ENCODE measurements around the gene CNKSR3. TPM values are rescaled to one million over a fixed set of nuclear protein-coding genes. Genes with fewer than 3 reads are reported as not detected.

The CNKSR3 gene
- total RNA-seq, 1 donor from 2014 or later = 2.0 TPM

- no peak overlapping the region for H3K27ac Mint-ChIP-seq (ENCODE audit: unreplicated experiment)
- H3K4me1 Mint-ChIP-seq (ENCODE audit: low read depth, unreplicated experiment) = no peaks in the 10 kb centered on the region
- no peak overlapping the region for H3K4me3 Mint-ChIP-seq (ENCODE audit: unreplicated experiment)
- H3K36me3 Mint-ChIP-seq (ENCODE audit: unreplicated experiment) = no peaks in the 10 kb centered on the region
- H3K27me3 Mint-ChIP-seq (ENCODE audit: unreplicated experiment) = no peaks in the 10 kb centered on the region
- no peak for DNase-seq
- no peak for TF ChIP-seq CTCF (IDR thresholded peaks at IDR 0.05; ENCODE audit: partially characterized antibody, unreplicated experiment)
- peaks cover 2% of the 10 kb centered on the region for H3K9me3 Mint-ChIP-seq (ENCODE audit: unreplicated experiment)
These were observed 139.9 kb downstream of the CNKSR3 start for GRCh38 chr6:154370545-154370944.

- H3K27me3 Mint-ChIP-seq (ENCODE audit: unreplicated experiment) = no peaks in the 10 kb centered on the region
- no peak for DNase-seq
- no peak overlapping the region for H3K27ac Mint-ChIP-seq (ENCODE audit: unreplicated experiment)
- no peak for TF ChIP-seq CTCF (IDR thresholded peaks at IDR 0.05; ENCODE audit: partially characterized antibody, unreplicated experiment)
- peaks cover 2% of the 10 kb centered on the region for H3K9me3 Mint-ChIP-seq (ENCODE audit: unreplicated experiment)
- no peaks in the 10 kb centered on the region for H3K36me3 Mint-ChIP-seq (ENCODE audit: unreplicated experiment)
- H3K4me1 Mint-ChIP-seq (ENCODE audit: low read depth, unreplicated experiment) = no peaks in the 10 kb centered on the region
- no peak overlapping the region for H3K4me3 Mint-ChIP-seq (ENCODE audit: unreplicated experiment)
These were observed 142.4 kb downstream of the CNKSR3 start for GRCh38 chr6:154367839-154368695.

- no peaks in the 10 kb centered on the region for H3K4me1 Mint-ChIP-seq (ENCODE audit: low read depth, unreplicated experiment)
- no peak overlapping the region for H3K4me3 Mint-ChIP-seq (ENCODE audit: unreplicated experiment)
- no peak for TF ChIP-seq CTCF (IDR thresholded peaks at IDR 0.05; ENCODE audit: partially characterized antibody, unreplicated experiment)
- no peak overlapping the region for H3K27ac Mint-ChIP-seq (ENCODE audit: unreplicated experiment)
- no peak for DNase-seq
- no peaks in the 10 kb centered on the region for H3K27me3 Mint-ChIP-seq (ENCODE audit: unreplicated experiment)
- no peaks in the 10 kb centered on the region for H3K9me3 Mint-ChIP-seq (ENCODE audit: unreplicated experiment)
- no peaks in the 10 kb centered on the region for H3K36me3 Mint-ChIP-seq (ENCODE audit: unreplicated experiment)
These were observed 143.1 kb downstream of the CNKSR3 start for GRCh38 chr6:154367336-154367735.

GRCh38 chr6:154363821-154364220 is 146.7 kb downstream of the CNKSR3 start:
- no peak for TF ChIP-seq CTCF (IDR thresholded peaks at IDR 0.05; ENCODE audit: partially characterized antibody, unreplicated experiment)
- DNase-seq = no peak
- Mint-ChIP-seq H3K27ac (ENCODE audit: unreplicated experiment) (no peak overlapping the region), H3K27me3 (ENCODE audit: unreplicated experiment) (no peaks in the 10 kb centered on the region), H3K9me3 (ENCODE audit: unreplicated experiment) (no peaks in the 10 kb centered on the region), H3K4me3 (ENCODE audit: unreplicated experiment) (no peak overlapping the region), H3K36me3 (ENCODE audit: unreplicated experiment) (no peaks in the 10 kb centered on the region), H3K4me1 (ENCODE audit: low read depth, unreplicated experiment) (no peaks in the 10 kb centered on the region)

- DNase-seq = no peak
- Mint-ChIP-seq H3K4me3 (ENCODE audit: unreplicated experiment) (no peak overlapping the region), H3K4me1 (ENCODE audit: low read depth, unreplicated experiment) (no peaks in the 10 kb centered on the region), H3K27me3 (ENCODE audit: unreplicated experiment) (no peaks in the 10 kb centered on the region), H3K9me3 (ENCODE audit: unreplicated experiment) (no peaks in the 10 kb centered on the region), H3K27ac (ENCODE audit: unreplicated experiment) (no peak overlapping the region), H3K36me3 (ENCODE audit: unreplicated experiment) (no peaks in the 10 kb centered on the region)
- no peak for TF ChIP-seq CTCF (IDR thresholded peaks at IDR 0.05; ENCODE audit: partially characterized antibody, unreplicated experiment)
These were observed 149.0 kb downstream of the CNKSR3 start for GRCh38 chr6:154361476-154361875.

Measured in glutamatergic neuron (in vitro differentiated cells).